A673 (cell line): ENCODE measurements around the gene GALNT4. TPM values are rescaled to one million over a fixed set of nuclear protein-coding genes. Genes with fewer than 3 reads are reported as not detected.

Source experiments
- BruUV-seq: library from RNA; stranded (reverse); fragments of 400-500 nt; replicated peaks from 2 replicates; lab custom pipeline; 2021; lab: Mats Ljungman, UMichigan
- CTCF ChIA-PET: fragments of 300-600 bp; sonication (Branson Sonifier 250); formaldehyde crosslinking; loops from one replicate; lab custom pipeline; 2022; ENCODE audit warnings: antibody characterized with exemption; lab: Charles Lee
- POLR2A ChIA-PET: fragments of 300-600 bp; sonication (Branson Sonifier 250); formaldehyde crosslinking; loops from one replicate; lab custom pipeline; 2022; ENCODE audit warnings: antibody characterized with exemption; ENCODE audit not compliant: low non-redundant PET; lab: Charles Lee
- DNase-seq: peaks from one replicate; pipeline ENCODE4 v3.0.0-alpha.2; 2015; ENCODE audit warnings: low spot score
- H3K27ac ChIP-seq: fragments of 200-600 bp; sonication (generic); 2 replicates; pipeline ENCODE4 v1.5.1; 2016; ENCODE audit warnings: mixed run types, low read depth, mild to moderate bottlenecking, mixed read lengths, antibody characterized with exemption, low read length; ENCODE audit not compliant: poor library complexity, severe bottlenecking
- H3K27me3 ChIP-seq: fragments of 200-600 bp; sonication (generic); replicated peaks from 2 replicates; pipeline ENCODE4 v1.6.1; 2017; ENCODE audit warnings: mixed run types, low read depth, mild to moderate bottlenecking, mixed read lengths, antibody characterized with exemption, low read length; ENCODE audit not compliant: insufficient read depth, poor library complexity
- H3K36me3 ChIP-seq: fragments of 200-600 bp; sonication (generic); 2 replicates; pipeline ENCODE4 v1.6.1; 2016; ENCODE audit warnings: mixed run types, mild to moderate bottlenecking, mixed read lengths, antibody characterized with exemption, low read length; ENCODE audit not compliant: insufficient read depth, poor library complexity, severe bottlenecking
- H3K4me1 ChIP-seq: fragments of 200-600 bp; sonication (generic); 2 replicates; pipeline ENCODE4 v1.6.1; 2017; ENCODE audit warnings: mixed run types, mild to moderate bottlenecking, mixed read lengths, antibody characterized with exemption, low read length; ENCODE audit not compliant: insufficient read depth, poor library complexity, severe bottlenecking
- H3K4me3 ChIP-seq: fragments of 200-600 bp; sonication (generic); 2 replicates; pipeline ENCODE4 v1.5.1; 2016; ENCODE audit warnings: low read depth, mixed run types, mild to moderate bottlenecking, mixed read lengths, low read length; ENCODE audit not compliant: poor library complexity, severe bottlenecking
- H3K9me3 ChIP-seq: fragments of 200-600 bp; sonication (generic); 2 replicates; pipeline ENCODE4 v1.6.1; 2016; ENCODE audit warnings: mixed run types, low read depth, mild to moderate bottlenecking, mixed read lengths, antibody characterized with exemption, low read length; ENCODE audit not compliant: poor library complexity, severe bottlenecking
- CTCF ChIP-seq: fragments of 300-800, 200-600 bp; sonication (generic); conservative IDR thresholded peaks from 2 replicates; pipeline ENCODE4 v1.5.1; 2017; ENCODE audit warnings: low read depth, mild to moderate bottlenecking, antibody characterized with exemption, low read length, moderate library complexity, mixed read lengths
- EZH2 ChIP-seq: fragments of 200-600 bp; sonication (generic); IDR thresholded peaks from 2 replicates; pipeline ENCODE4 v1.6.1; 2017; ENCODE audit warnings: borderline replicate concordance, low read depth, mild to moderate bottlenecking, mixed read lengths, antibody characterized with exemption, low read length; ENCODE audit not compliant: poor library complexity, severe bottlenecking
- intact Hi-C: fragments of 100-400 bp; cut with micrococcal nuclease; formaldehyde crosslinking; loops from one replicate; pipeline ENCODE4 v1.10.0; 2022; ENCODE audit not compliant: unreplicated experiment
- total RNA-seq: library from RNA; stranded (reverse); gene quantifications from 2 replicates; pipeline ENCODE4 v1.2.3, GENCODE V29; 2021

Gene GALNT4
- total RNA-seq, 1 experiment from 2014 or later: 14.3 TPM

DNA sequence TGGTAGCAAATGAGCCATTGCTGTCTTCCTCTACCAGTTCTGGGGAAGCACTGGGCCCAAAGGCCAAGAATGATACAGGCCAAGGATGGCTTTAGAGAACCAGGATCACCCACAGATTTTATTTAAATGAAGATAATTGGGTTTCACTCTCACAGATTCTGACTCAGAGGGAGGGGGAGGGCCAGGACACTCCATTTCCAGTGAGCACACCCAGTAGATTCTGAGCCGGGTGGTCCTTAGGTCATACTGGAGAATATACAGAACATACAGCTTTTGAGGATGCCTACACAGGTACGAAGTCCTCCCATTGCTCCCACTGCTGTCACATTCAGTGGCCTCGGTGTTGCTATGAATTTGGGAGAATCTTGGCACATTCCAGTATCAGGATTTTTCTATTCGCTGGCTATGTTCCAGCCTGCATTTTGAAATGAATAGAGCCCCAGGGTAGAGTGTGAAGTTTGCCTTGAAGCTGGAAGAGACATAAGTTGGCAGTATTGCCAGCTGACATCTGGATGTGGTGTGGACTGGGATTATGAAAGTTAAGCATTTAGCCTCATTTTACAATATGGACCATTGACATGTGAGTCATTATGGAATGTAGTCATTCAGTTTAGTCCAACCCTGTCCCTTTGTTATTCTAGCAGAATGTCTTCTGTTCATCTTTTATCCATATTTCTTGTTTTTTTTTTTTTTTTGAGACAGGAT lies 47.0 kb upstream of the GALNT4 start:
- H3K36me3 ChIP-seq: no peaks in the 10 kb centered on the region
- H3K9me3 ChIP-seq: no peaks in the 10 kb centered on the region
- no peak overlapping the region for H3K27ac ChIP-seq
- H3K27me3 ChIP-seq: no peaks in the 10 kb centered on the region
- DNase-seq: peak; percentile 62
- peaks cover 53% of the 10 kb centered on the region for H3K4me1 ChIP-seq
- BruUV-seq: no TSS peak
- no peak overlapping the region for H3K4me3 ChIP-seq
- TF ChIP-seq EZH2 (no peak), CTCF (no peak)
- ChIA-PET CTCF (interaction anchor here (1.0 kb wide), 1 partner anchor 28 kb away, joined by 3 read pairs; no protein-coding TSS in a partner anchor), POLR2A (interaction anchor here (0.7 kb wide), 1 partner anchor 1799 kb away, joined by 4 read pairs; no protein-coding TSS in a partner anchor)
- intact Hi-C loops: no loop called here

DNA sequence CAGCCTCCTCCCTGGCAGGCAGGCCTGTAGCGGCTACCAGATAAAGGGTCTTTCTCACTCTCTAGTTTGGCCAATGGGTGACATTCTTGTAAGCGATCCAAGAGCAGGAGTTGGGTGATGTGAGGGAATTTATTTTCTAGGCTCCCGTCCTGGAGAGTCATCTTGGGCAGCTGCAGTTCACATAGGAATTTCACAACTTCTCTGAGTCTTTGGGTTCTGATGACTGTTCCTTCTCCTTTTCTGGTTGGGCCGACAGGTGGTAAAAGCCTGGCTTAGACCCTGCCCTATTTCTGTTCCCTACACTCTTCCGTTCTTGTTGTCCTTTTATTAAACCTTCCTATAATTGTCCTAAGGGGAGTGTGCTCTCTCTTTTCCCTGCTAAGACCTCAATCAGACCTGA lies 43.9 kb upstream of the GALNT4 start:
- Histone ChIP-seq H3K4me3 (no peak overlapping the region), H3K4me1 (peaks cover 23% of the 10 kb centered on the region), H3K36me3 (no peaks in the 10 kb centered on the region), H3K27ac (no peak overlapping the region), H3K27me3 (no peaks in the 10 kb centered on the region), H3K9me3 (no peaks in the 10 kb centered on the region)
- ChIA-PET CTCF (no interaction called here), POLR2A (no interaction called here)
- no peak for DNase-seq
- no peak for TF ChIP-seq CTCF
- TF ChIP-seq EZH2: no peak
- BruUV-seq: no TSS peak
- intact Hi-C loops: no loop called here

GRCh38 chr12:89567691-89568239 lies 43.2 kb upstream of the GALNT4 start:
- H3K4me3 ChIP-seq: no peak overlapping the region
- no peaks in the 10 kb centered on the region for H3K36me3 ChIP-seq
- peaks cover 15% of the 10 kb centered on the region for H3K4me1 ChIP-seq
- no TSS peak for BruUV-seq
- no peak for TF ChIP-seq EZH2
- no peak for TF ChIP-seq CTCF
- DNase-seq: no peak
- ChIA-PET CTCF (no interaction called here), POLR2A (no interaction called here)
- intact Hi-C loops: no loop called here
- H3K27ac ChIP-seq: no peak overlapping the region
- no peaks in the 10 kb centered on the region for H3K27me3 ChIP-seq
- H3K9me3 ChIP-seq: no peaks in the 10 kb centered on the region
